Activated T-cell treated with anti-CD3 and anti-CD28 coated beads, Interleukin-2, amount 50 U/mL, for 48 hours (primary cell): ENCODE measurements around the gene PTPRT.
"Not testable (repeated sequence)": the region's sequence is repeated elsewhere in the genome, so short reads cannot be mapped to it uniquely, and the experiment has no call there.

Source experiments
- DNase-seq, 2 experiments: peaks; one replicate each; pipeline ENCODE4 v3.0.0-alpha.2; 2020

Gene PTPRT

GRCh38 chr20:43186312-43186711, 3.4 kb downstream of the PTPRT start:
- DNase-seq, result no peak

- no peak for DNase-seq
Observed at GRCh38 chr20:43185901-43186300, 3.8 kb downstream of the PTPRT start.

GRCh38 chr20:43183536-43184070, 6.1 kb downstream of the PTPRT start:
- DNase-seq, result no peak

- no peak for DNase-seq
Observed at GRCh38 chr20:43178080-43178479, 11.6 kb downstream of the PTPRT start.

- DNase-seq, result no peak
Observed at GRCh38 chr20:43176726-43177125, 13.0 kb downstream of the PTPRT start.

GRCh38 chr20:43171930-43172329, 17.8 kb downstream of the PTPRT start:
- no peak for DNase-seq

GRCh38 chr20:43170771-43171170, 18.9 kb downstream of the PTPRT start:
- no peak for DNase-seq

GRCh38 chr20:43167615-43168014, 22.1 kb downstream of the PTPRT start:
- no peak for DNase-seq

- no peak for DNase-seq
Observed at GRCh38 chr20:43167021-43167420, 22.7 kb downstream of the PTPRT start.

GRCh38 chr20:43165611-43166010, 24.1 kb downstream of the PTPRT start:
- no peak for DNase-seq

- not testable (repeated sequence) for DNase-seq
Observed at GRCh38 chr20:43164736-43165135, 25.0 kb downstream of the PTPRT start.

- no peak for DNase-seq
Observed at GRCh38 chr20:43161716-43162115, 28.0 kb downstream of the PTPRT start.

- DNase-seq, result no peak
Observed at GRCh38 chr20:43160941-43161340, 28.8 kb downstream of the PTPRT start.

GRCh38 chr20:43159994-43160393, 29.7 kb downstream of the PTPRT start:
- no peak for DNase-seq

GRCh38 chr20:43155366-43156100, 34.2 kb downstream of the PTPRT start:
- DNase-seq, result no peak

GRCh38 chr20:43151901-43152300, 37.8 kb downstream of the PTPRT start:
- no peak for DNase-seq

GRCh38 chr20:43151256-43151655, 38.5 kb downstream of the PTPRT start:
- DNase-seq, result no peak

GRCh38 chr20:43140726-43141125, 49.0 kb downstream of the PTPRT start:
- DNase-seq, result no peak

- DNase-seq, result no peak
Observed at GRCh38 chr20:43138061-43138770, 51.5 kb downstream of the PTPRT start.

GRCh38 chr20:43137160-43137559, 52.5 kb downstream of the PTPRT start:
- DNase-seq, result no peak

GRCh38 chr20:43124241-43124640, 65.5 kb downstream of the PTPRT start:
- no peak for DNase-seq

- no peak for DNase-seq
Observed at GRCh38 chr20:43123180-43123579, 66.5 kb downstream of the PTPRT start.

- DNase-seq, result no peak
Observed at GRCh38 chr20:43119720-43120119, 70.0 kb downstream of the PTPRT start.

- DNase-seq, result no peak
Observed at GRCh38 chr20:43102394-43102793, 87.3 kb downstream of the PTPRT start.
